D341Med (cell line): ENCODE results near the gene ECHS1.
A peak's percentile ranks its signal among the peaks of the same experiment; 100 is the strongest.

Source experiments
- DNase-seq: peaks from one replicate; pipeline ENCODE4 v3.0.0; 2012; ENCODE audit warnings: low spot score

The ECHS1 gene

GRCh38 chr10:133341983-133342382 lies 31.2 kb downstream of the ECHS1 start:
- no peak for DNase-seq

GRCh38 chr10:133339708-133340380 lies 33.3 kb downstream of the ECHS1 start:
- no peak for DNase-seq

GRCh38 chr10:133338080-133339071 lies 34.8 kb downstream of the ECHS1 start:
- no peak for DNase-seq

GRCh38 chr10:133337370-133337725 lies 35.8 kb downstream of the ECHS1 start:
- DNase-seq: no peak

GRCh38 chr10:133336577-133337369 lies 36.4 kb downstream of the ECHS1 start, which contains the start of gene CALY:
Gene CALY (minus strand): TSS chr10:133336896. CDS start chr10:133328989, 7,907 bp downstream.
- peak; percentile 72 for DNase-seq

GRCh38 chr10:133336118-133336576 lies 37.0 kb downstream of the ECHS1 start:
- no peak for DNase-seq

- peak; percentile 50 for DNase-seq
Observed at GRCh38 chr10:133335246-133336117, 37.7 kb downstream of the ECHS1 start.

- DNase-seq: no peak
Observed at GRCh38 chr10:133334503-133335245, 38.5 kb downstream of the ECHS1 start.

- DNase-seq: no peak
Observed at GRCh38 chr10:133332936-133333699, 40.0 kb downstream of the ECHS1 start.

- peak; percentile 84 for DNase-seq
Observed at GRCh38 chr10:133329491-133330202, 43.5 kb downstream of the ECHS1 start.

- DNase-seq: no peak
Observed at GRCh38 chr10:133328358-133329343, 44.5 kb downstream of the ECHS1 start.

GRCh38 chr10:133327651-133328357 lies 45.4 kb downstream of the ECHS1 start:
- DNase-seq: no peak

- DNase-seq: no peak
Observed at GRCh38 chr10:133326745-133327650, 46.2 kb downstream of the ECHS1 start.

- no peak for DNase-seq
Observed at GRCh38 chr10:133326223-133326551, 47.0 kb downstream of the ECHS1 start.

- peak; percentile 41 for DNase-seq
Observed at GRCh38 chr10:133325440-133326222, 47.5 kb downstream of the ECHS1 start.
